ENCODE measurements around the gene MAS1.

MAS1 gene

GRCh38 chr6:159878341-159878740, 12.4 kb upstream of the MAS1 start:
- TF ChIP-seq CTCF (IDR thresholded peaks at IDR 0.05) (no peak), ZFX (IDR thresholded peaks at IDR 0.05; ENCODE audit: borderline replicate concordance) (no peak)
- H3K27ac ChIP-seq, result no peak overlapping the region

GRCh38 chr6:159879856-159880255, 10.9 kb upstream of the MAS1 start:
- TF ChIP-seq ZFX (IDR thresholded peaks at IDR 0.05; ENCODE audit: borderline replicate concordance) (no peak), CTCF (IDR thresholded peaks at IDR 0.05) (no peak)
- no peak overlapping the region for H3K27ac ChIP-seq

- no peak for TF ChIP-seq CTCF (IDR thresholded peaks at IDR 0.05)
- TF ChIP-seq ZFX (IDR thresholded peaks at IDR 0.05; ENCODE audit: borderline replicate concordance), result no peak
- no peak overlapping the region for H3K27ac ChIP-seq
Observed at GRCh38 chr6:159880412-159880975, 10.3 kb upstream of the MAS1 start.

- TF ChIP-seq ZFX (IDR thresholded peaks at IDR 0.05; ENCODE audit: borderline replicate concordance) (no peak), CTCF (IDR thresholded peaks at IDR 0.05) (no peak)
- no peak overlapping the region for H3K27ac ChIP-seq
Observed at GRCh38 chr6:159884720-159885119, 6.1 kb upstream of the MAS1 start.

- no peak overlapping the region for H3K27ac ChIP-seq
- TF ChIP-seq ZFX (IDR thresholded peaks at IDR 0.05; ENCODE audit: borderline replicate concordance), result no peak
- TF ChIP-seq CTCF (IDR thresholded peaks at IDR 0.05), result no peak
Observed at GRCh38 chr6:159886270-159886669, 4.5 kb upstream of the MAS1 start.

GRCh38 chr6:159887146-159887545, 3.6 kb upstream of the MAS1 start:
- H3K27ac ChIP-seq, result no peak overlapping the region
- TF ChIP-seq CTCF (IDR thresholded peaks at IDR 0.05) (no peak), ZFX (IDR thresholded peaks at IDR 0.05; ENCODE audit: borderline replicate concordance) (no peak)

GRCh38 chr6:159887761-159888160, 3.0 kb upstream of the MAS1 start:
- H3K27ac ChIP-seq, result no peak overlapping the region
- TF ChIP-seq ZFX (IDR thresholded peaks at IDR 0.05; ENCODE audit: borderline replicate concordance) (no peak), CTCF (IDR thresholded peaks at IDR 0.05) (no peak)
